ENCODE data around the gene TEX2.

DNA sequence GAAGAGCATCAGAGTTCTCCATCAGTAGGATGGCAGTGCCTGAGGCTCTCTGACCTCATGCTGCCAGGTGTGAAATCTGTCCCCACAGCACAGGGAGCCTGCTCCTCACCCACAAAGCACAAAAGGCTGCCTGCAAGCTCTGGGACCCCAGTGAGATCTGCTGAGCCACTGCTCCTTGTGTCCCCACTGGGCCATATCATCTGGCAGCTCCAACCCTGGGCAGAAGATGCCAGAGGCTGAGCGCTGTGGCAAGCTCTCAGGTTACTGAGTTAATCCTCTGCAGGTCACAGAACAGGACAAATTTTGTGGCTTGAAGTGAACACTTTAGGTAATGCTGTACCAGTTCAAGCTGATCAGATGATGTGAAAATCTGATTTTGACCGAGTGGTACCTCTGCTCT is 106.4 kb downstream of the TEX2 start:
- TF ChIP-seq, protein P1, sequence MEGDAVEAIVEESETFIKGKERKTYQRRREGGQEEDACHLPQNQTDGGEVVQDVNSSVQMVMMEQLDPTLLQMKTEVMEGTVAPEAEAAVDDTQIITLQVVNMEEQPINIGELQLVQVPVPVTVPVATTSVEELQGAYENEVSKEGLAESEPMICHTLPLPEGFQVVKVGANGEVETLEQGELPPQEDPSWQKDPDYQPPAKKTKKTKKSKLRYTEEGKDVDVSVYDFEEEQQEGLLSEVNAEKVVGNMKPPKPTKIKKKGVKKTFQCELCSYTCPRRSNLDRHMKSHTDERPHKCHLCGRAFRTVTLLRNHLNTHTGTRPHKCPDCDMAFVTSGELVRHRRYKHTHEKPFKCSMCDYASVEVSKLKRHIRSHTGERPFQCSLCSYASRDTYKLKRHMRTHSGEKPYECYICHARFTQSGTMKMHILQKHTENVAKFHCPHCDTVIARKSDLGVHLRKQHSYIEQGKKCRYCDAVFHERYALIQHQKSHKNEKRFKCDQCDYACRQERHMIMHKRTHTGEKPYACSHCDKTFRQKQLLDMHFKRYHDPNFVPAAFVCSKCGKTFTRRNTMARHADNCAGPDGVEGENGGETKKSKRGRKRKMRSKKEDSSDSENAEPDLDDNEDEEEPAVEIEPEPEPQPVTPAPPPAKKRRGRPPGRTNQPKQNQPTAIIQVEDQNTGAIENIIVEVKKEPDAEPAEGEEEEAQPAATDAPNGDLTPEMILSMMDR (conservative IDR thresholded peaks at IDR 0.05 in 1 of 2, IDR thresholded peaks at IDR 0.05 in 1 of 2; ENCODE audit: extremely low read depth in 1 of 2, insufficient read depth in 1 of 2, low read depth in 1 of 2, low read length in 2 of 2): no peak
- no peak for TF ChIP-seq EZH2 (IDR thresholded peaks at IDR 0.05; ENCODE audit: borderline replicate concordance, low read length)

All from mammary epithelial cell (primary cell).